ENCODE data around the gene GRIK1.

Gene GRIK1

GRCh38 chr21:29801122-29801521 lies 138.7 kb downstream of the GRIK1 start:
- no peak for DNase-seq
- in situ Hi-C loops (cut with MboI; ENCODE audit: low pct_unique_long_range_greater_than_20kb, low sequenced_read_pairs), result no loop called here

- DNase-seq, result no peak
- in situ Hi-C loops (cut with MboI; ENCODE audit: low pct_unique_long_range_greater_than_20kb, low sequenced_read_pairs), result no loop called here
Measured at GRCh38 chr21:29800056-29800455, 139.7 kb downstream of the GRIK1 start.

GRCh38 chr21:29798840-29799239 lies 141.0 kb downstream of the GRIK1 start:
- in situ Hi-C loops (cut with MboI; ENCODE audit: low pct_unique_long_range_greater_than_20kb, low sequenced_read_pairs), result no loop called here
- DNase-seq, result no peak

- DNase-seq, result no peak
- in situ Hi-C loops (cut with MboI; ENCODE audit: low pct_unique_long_range_greater_than_20kb, low sequenced_read_pairs), result no loop called here
Measured at GRCh38 chr21:29797155-29797554, 142.6 kb downstream of the GRIK1 start.

- in situ Hi-C loops (cut with MboI; ENCODE audit: low pct_unique_long_range_greater_than_20kb, low sequenced_read_pairs), result no loop called here
- no peak for DNase-seq
Measured at GRCh38 chr21:29793712-29794111, 146.1 kb downstream of the GRIK1 start.

- no peak for DNase-seq
- in situ Hi-C loops (cut with MboI; ENCODE audit: low pct_unique_long_range_greater_than_20kb, low sequenced_read_pairs), result no loop called here
Measured at GRCh38 chr21:29789393-29789792, 150.4 kb downstream of the GRIK1 start.

- in situ Hi-C loops (cut with MboI; ENCODE audit: low pct_unique_long_range_greater_than_20kb, low sequenced_read_pairs), result no loop called here
- DNase-seq, result no peak
Measured at GRCh38 chr21:29788752-29789151, 151.0 kb downstream of the GRIK1 start.

GRCh38 chr21:29787361-29787909 lies 152.4 kb downstream of the GRIK1 start:
- DNase-seq, result no peak
- in situ Hi-C loops (cut with MboI; ENCODE audit: low pct_unique_long_range_greater_than_20kb, low sequenced_read_pairs), result no loop called here

GRCh38 chr21:29786496-29787360 lies 153.1 kb downstream of the GRIK1 start:
- in situ Hi-C loops (cut with MboI; ENCODE audit: low pct_unique_long_range_greater_than_20kb, low sequenced_read_pairs), result no loop called here
- DNase-seq, result no peak

GRCh38 chr21:29777160-29777559 lies 162.6 kb downstream of the GRIK1 start:
- DNase-seq, result no peak
- in situ Hi-C loops (cut with MboI; ENCODE audit: low pct_unique_long_range_greater_than_20kb, low sequenced_read_pairs), result no loop called here

- in situ Hi-C loops (cut with MboI; ENCODE audit: low pct_unique_long_range_greater_than_20kb, low sequenced_read_pairs), result no loop called here
- peak; percentile 8 for DNase-seq
Measured at GRCh38 chr21:29775462-29775861, 164.3 kb downstream of the GRIK1 start.

- DNase-seq, result no peak
- in situ Hi-C loops (cut with MboI; ENCODE audit: low pct_unique_long_range_greater_than_20kb, low sequenced_read_pairs), result no loop called here
Measured at GRCh38 chr21:29771491-29772066, 168.2 kb downstream of the GRIK1 start.

- in situ Hi-C loops (cut with MboI; ENCODE audit: low pct_unique_long_range_greater_than_20kb, low sequenced_read_pairs), result no loop called here
- no peak for DNase-seq
Measured at GRCh38 chr21:29763674-29764073, 176.1 kb downstream of the GRIK1 start.

GRCh38 chr21:29762570-29763082 lies 177.2 kb downstream of the GRIK1 start:
- in situ Hi-C loops (cut with MboI; ENCODE audit: low pct_unique_long_range_greater_than_20kb, low sequenced_read_pairs), result no loop called here
- DNase-seq, result no peak

GRCh38 chr21:29753216-29753615 lies 186.6 kb downstream of the GRIK1 start:
- in situ Hi-C loops (cut with MboI; ENCODE audit: low pct_unique_long_range_greater_than_20kb, low sequenced_read_pairs), result no loop called here
- no peak for DNase-seq

- no peak for DNase-seq
- in situ Hi-C loops (cut with MboI; ENCODE audit: low pct_unique_long_range_greater_than_20kb, low sequenced_read_pairs), result no loop called here
Measured at GRCh38 chr21:29751473-29752185, 188.2 kb downstream of the GRIK1 start.

- DNase-seq, result no peak
- in situ Hi-C loops (cut with MboI; ENCODE audit: low pct_unique_long_range_greater_than_20kb, low sequenced_read_pairs), result no loop called here
Measured at GRCh38 chr21:29749957-29750356, 189.8 kb downstream of the GRIK1 start.

- in situ Hi-C loops (cut with MboI; ENCODE audit: low pct_unique_long_range_greater_than_20kb, low sequenced_read_pairs), result no loop called here
Measured at GRCh38 chr21:29749223-29749622, 190.6 kb downstream of the GRIK1 start.

GRCh38 chr21:29748391-29749167 lies 191.2 kb downstream of the GRIK1 start:
- in situ Hi-C loops (cut with MboI; ENCODE audit: low pct_unique_long_range_greater_than_20kb, low sequenced_read_pairs), result no loop called here
- DNase-seq, result no peak

More at GRCh38 chr21:29749223-29749622, 190.6 kb downstream of the GRIK1 start:
- DNase-seq, result no peak

All from KBM-7 (cell line).